GF-D8 (cell line): Measurements from ENCODE around the gene FAM32A.
"Not testable (repeated sequence)": the region's sequence is repeated elsewhere in the genome, so short reads cannot be mapped to it uniquely, and the experiment has no call there.

Experiments used
- DNase-seq: peaks from one replicate; lab custom pipeline; 2025; lab: John Stamatoyannopoulos, UW

Gene FAM32A

DNA sequence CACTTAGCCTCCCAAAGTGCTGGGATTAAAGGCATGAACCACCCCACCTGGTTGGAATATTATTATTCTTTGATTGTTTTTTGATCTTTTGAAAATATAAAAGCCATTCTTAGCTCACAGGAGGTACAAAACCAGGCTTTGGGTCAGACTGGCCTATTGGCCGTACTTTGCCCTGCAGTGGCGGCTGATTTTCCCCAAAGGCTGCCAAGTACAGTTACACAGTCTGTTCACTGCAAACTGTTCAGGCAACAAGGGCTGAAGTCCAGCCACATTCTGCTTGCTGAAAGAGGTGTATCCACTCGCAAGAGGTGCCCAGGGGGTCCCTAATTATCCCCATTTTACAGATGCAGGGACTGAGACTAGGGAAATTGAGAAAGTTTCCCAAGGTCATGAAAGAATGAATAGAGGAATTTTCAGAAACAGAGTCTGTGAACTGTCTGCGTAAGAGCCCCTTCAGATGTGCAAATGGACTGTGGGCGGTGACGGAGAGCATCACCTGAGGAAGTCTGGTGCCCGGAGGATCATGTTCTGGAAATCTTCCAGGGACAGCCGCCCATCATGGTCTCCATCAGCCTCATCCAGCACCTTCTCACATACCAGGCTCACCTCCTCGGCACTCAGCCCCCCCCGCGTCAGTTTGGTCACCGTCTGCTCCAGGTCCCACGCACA, 20.9 kb upstream of the FAM32A start:
- DNase-seq, result no peak

DNA sequence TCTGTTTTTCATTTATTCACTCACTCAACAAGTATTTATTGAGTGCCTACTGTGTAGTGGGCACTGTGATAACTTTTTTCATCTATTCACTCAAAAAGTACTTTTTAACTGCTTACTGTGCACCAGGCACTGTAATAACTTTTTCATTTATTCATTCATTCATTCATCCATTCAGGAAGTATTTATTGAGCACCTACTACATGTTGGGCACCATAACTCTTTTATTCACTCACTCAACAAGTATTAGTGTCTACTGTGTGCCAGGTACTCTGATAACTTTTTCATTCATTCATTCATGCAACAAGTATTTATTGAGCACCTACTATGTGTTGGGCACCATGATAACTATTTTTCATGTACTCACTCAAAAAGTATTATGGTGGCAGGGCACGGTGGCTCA, 18.8 kb upstream of the FAM32A start:
- DNase-seq, result no peak

DNA sequence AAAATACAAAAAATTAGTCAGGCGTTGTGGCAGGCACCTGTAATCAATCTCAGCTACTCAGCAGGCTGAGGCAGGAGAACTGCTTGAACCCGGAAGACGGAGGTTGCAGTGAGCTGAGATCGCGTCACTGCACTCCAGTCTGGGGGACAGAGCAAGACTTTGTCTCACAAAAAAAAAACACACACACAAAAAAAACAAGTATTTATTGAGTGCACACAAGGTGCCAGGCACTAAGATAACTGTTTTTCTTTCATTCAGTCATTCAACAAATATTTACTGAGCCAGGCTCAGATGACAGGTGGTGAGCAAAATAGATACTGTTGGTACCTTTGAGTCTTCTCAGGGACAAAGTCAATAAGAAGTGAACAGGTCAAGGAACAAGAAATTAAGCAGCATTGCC, 18.2 kb upstream of the FAM32A start:
- no peak for DNase-seq

DNA sequence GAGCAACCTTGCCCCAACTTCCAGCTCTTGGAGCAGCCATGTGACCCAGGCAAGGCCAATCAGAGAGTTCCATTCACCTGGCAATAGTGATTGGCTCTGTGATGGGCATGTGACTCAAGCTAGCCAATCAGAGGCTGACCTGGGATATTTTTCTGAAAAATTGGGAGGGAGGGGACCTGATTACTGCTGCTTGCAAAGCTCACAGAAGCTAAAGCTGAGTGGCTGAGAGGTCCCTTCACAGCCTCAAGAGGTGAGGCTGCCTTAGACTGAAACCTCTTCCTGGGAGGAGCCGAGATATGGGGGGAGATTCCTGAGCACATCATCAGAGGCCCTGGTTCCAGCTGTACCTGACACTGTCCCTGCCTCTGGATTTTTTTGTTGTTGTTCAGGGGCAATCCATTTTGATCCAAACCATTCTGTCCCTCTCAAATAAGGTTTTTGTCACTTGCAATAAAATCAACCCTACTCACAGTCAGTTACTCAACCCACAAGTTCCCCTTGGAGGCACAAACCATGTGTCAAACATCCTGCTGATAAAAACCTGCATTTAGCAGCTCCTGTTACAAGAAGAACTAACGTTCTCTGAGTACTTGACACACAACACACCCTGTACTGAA, 16.6 kb upstream of the FAM32A start:
- DNase-seq, result peak; percentile 89

DNA sequence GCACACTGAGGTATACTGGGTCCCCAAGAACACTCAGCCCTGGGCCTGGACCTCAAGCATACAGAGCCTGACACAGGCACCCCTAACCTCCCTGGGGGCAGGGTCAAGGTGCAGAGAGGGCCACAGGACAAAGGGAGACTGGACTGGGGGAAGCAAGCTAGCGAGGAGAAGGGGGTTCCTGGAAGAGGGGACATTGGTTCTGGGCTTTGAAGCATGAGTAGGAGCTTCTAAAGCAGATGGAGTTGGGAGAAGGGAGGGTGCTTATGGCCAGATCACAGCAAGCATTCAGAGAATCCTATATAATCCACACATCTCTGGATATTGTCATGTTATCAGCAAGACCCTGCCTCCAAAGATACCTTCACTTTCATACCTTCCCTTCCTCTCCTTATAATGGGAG, 15.1 kb upstream of the FAM32A start:
- DNase-seq, result no peak

DNA sequence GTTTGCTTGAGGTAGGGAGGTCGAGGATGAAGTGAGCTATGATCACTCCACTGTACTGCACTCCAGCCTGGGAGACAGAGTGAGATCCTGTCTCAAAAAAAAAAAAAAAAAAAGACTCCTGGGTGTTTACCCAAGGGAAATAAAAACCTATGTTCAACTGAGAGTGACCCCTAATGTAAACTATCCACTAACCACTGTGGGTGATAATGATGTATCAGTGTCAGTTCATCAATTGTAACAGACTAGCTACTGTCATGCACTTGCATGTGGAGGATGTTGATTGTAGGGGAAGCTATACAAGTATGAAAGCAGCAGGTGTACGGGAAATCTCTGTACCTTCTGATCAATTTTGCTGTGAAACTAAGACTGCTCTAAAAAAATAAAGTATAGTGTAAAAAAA, 9.3 kb upstream of the FAM32A start:
- DNase-seq, result no peak

DNA sequence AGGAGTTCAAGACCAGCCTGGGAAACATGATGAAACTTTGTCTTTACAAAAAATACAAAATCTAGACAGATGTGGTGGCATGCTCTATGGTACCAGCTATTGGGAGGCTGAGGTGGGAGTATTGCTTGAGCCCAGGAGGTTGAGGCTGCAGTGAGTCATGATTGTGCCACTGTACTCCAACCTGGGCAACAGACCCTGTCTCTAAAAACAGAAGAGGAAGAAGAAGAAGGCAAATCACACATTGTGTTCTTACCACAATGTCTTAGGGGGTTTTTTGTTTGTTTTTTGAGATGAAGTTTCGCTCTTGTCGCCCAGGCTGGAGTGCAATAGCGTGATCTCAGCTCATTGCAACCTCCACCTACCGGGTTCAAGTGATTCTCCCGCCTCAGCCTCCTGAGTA, 6.3 kb upstream of the FAM32A start:
- not testable (repeated sequence) for DNase-seq

DNA sequence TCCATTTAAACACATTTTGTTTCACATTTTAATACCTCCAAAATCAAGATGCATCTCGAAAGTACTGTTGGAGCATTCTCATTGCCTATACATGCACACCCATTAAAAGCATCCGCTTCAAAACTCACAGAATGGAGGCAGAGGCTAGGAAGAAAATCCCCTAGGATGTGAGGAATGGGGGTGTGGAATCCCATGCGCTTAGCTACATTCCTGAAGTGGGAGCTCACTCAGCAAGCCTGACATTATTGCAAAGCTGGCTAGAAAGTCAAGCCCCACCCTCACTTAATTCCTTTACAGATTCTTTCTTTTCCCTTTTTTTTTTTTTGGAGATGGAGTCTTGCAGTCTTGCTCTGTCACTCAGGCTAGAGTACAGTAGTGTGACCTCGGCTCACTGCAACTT, 4.6 kb upstream of the FAM32A start:
- DNase-seq, result no peak

DNA sequence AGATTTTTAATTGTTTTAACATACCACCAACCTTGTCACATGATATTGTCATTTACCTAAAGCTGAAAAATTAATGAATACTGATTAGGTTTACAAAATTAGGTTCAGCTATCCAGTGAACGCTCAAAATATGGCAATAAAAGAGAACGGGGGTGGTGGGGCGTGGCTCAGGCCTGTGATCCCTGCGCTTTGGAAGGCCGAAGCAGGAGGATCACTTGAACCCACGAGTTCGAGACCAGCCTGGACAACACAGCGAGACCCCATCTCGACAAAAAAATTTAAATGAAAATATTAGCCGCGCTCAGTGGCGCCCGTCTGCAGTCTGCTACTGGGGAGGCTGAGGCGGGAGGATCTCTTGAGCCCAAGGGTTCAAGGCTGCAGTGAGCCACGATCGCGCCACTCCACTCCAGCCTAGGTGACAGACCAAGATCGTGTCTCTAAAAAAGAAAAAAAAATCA, 516 bp upstream of the FAM32A start:
- DNase-seq, result no peak

DNA sequence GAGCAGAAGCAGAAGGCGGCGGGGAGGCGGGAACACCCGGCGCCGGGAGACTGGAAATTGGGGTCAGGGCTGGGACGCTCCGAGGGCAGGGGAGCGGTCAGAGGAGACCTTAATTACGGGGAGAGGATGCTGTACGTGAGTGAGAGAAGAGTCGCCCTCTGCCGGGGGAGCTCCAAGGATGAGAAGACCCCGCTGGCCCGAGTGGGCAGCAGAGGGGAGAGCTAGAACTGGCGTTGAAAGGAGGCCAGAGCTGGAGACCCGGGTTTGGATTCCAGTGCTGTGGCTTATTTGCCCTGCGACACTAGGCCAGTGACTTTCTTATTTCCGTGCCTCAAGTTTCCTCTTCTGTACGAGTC, 536 bp downstream of the FAM32A start:
- no peak for DNase-seq

DNA sequence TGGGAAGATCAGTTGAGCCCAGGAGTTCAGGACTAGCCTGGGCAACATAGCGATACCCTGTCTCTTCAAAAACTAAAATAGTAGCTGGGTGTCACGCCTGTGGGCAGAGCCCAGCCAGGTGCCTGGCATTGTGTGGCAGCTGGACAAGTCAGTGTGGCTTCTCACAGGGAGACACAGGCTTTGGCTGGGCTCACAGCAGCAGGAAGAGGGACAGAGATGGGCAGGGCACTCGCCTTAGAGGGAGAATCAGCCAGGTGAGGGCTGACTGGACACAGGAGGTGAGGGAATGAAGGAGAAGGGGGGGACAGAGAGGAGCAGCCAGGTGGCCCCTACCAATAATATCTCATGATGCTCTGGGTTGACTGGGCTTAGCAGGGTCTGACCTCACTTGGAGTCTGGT, 3.3 kb downstream of the FAM32A start:
- DNase-seq, result no peak

DNA sequence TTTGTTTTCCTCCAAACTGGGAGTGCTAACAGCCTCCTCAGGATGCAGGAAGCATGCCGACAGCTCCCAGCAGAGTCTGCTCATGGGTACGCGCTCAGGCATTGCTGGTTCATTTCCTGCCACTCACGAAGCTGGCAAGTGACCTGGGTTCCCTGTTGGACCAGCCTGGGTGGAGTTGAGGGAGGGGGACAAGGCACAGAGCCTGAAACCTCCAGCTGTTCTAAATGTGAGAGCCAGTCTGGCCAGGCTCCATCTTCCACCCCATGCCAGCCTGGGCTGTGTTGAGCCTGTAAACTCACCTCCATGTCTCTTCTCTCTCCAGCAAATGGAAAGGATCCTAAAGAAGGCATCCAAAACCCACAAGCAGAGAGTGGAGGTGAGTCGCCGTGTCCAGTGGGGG, 5.0 kb downstream of the FAM32A start:
- no peak for DNase-seq

DNA sequence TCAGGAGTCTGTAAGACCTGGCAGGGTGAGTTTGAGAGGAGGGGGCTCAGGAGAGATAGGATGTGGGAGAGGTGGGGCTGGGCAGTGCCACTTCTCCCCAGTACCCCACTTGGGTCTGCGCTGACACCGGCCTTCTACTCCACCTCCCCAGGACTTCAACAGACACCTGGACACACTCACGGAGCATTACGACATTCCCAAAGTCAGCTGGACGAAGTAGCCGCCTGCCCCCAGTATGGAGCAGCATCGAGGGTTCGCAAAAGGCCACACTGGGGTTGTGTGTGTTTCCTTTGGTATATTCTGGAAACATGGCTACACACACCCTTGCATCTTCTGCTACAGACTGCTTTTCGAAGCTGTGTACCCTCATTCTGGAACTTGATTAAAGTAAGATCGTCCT, 5.5 kb downstream of the FAM32A start:
- no peak for DNase-seq

DNA sequence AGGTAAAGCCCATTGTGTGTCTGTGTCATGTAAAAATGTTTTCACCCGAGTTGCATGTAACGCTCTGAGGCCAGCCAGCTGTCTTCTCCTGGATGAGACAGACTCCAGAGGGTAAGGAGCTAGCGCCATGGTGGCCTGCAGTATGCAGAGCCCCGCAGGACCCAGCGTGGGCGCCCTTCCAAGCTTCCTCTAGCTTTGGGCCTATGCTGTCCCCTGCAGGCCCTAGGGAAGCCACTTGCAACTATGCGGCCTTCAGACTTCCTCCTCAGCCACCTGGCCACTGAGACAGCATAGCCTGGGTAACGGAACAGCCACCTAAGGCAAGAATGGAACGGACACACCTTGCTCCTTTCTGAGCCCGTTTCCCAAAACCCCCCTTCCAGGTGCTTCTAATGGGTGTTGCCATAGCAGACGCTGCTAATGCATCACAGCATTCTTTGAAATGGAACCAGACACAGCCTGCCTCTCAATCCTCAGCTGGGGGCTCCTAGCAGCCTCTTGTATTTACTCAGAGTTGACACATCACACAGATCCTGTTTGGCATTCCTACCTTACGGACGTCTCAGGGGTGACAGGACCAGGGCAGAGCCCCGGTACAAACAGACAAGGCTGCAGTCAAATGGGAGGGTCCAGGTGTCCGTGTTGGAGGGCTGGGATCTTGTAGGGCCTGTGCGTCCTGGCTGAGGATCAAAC, 6.2 kb downstream of the FAM32A start:
- DNase-seq, result no peak

DNA sequence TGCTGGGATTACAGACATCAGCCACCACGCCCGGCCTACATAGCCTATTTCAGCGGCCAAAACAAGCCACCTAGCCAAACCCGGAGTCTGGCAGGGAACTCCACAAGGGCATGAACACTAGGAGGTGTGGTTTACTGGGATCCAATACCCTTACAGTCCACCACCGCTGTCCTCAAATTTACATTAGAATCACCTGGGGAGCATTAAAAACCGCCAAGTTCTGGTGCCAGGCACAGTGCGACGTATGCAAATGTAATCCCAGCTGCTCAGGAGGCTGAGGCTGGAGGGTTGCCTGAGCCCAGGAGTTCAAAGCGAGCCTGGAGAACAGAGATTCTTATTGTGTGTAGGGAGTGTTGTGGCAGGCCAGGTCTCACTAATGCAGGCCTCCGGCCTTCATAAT, 8.3 kb downstream of the FAM32A start:
- DNase-seq, result no peak

DNA sequence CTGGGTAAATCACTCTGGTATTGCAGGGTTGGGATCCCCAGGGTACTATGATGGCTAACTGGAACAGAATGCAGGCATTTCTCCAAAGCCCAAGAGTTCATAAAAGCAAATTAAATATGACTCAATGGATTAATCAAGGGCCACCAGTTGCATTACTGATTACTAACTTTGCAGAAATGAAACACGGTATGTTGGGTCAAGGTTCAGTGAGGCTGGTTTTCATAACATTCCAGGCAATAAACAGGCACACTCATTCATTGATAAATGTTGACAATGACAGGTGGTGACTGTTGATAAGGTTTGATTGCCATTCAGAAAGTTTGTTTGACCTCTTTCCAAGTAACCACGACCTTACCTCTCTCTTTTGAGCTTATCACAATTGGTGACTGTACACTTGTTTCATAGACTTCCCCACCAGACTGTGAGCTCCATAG, 12.0 kb downstream of the FAM32A start:
- no peak for DNase-seq

DNA sequence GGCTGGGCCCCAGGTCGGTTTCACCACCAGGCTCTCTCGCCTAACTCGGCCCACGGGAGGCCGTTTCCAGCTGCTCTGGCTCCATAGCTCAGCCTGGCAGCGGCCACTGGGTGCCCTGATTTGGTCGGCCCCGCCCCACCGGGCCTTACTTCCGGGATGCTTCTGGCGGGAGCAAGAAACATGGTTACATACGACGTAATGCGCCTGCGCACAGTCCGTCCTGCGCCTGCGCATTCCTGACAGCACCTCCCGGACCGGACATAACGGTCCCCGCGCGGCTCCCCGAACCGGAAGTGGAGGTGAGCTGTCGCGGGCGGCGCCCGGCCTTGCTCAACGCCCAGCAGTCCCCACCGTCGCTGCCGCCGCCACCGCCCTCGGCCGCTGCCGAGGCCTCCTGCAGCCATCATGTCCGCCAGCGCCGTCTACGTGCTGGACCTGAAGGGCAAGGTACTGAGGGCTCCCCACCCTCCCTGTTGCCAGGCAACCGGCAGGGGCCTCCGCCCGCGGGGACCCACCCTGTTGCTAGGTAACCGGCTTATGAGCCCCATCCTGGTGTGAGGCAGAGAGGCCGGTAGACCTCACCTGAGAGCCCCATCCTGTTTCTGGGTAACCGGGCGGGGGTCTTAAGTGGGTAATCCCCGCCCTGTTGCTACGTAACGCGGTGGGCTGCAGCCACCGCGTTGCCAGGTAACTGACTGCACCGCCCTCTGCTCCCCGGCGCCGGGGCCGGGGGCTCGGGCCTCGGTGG, 12.6 kb downstream of the FAM32A start, which contains the start of gene AP1M1:
TSS of gene AP1M1 (plus strand) at position 290 of the 748 bp plus-strand sequence. CDS start at position 406, 116 bp downstream.
- peak; percentile 93 for DNase-seq

DNA sequence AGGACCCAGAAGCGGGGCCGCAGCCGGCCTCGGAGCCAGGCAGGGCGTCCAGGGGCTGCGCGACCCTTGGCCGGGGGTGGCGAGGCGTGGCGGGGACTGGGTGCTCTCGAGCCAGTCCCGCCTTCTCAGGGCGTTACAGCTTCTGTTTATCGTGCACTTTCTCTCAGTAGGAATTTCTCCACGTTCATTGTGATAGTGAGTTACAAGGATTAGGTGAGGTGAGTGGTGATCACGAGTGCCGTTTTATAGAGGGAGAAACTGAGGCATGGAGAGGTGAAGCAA, 13.1 kb downstream of the FAM32A start:
- DNase-seq, result no peak

DNA sequence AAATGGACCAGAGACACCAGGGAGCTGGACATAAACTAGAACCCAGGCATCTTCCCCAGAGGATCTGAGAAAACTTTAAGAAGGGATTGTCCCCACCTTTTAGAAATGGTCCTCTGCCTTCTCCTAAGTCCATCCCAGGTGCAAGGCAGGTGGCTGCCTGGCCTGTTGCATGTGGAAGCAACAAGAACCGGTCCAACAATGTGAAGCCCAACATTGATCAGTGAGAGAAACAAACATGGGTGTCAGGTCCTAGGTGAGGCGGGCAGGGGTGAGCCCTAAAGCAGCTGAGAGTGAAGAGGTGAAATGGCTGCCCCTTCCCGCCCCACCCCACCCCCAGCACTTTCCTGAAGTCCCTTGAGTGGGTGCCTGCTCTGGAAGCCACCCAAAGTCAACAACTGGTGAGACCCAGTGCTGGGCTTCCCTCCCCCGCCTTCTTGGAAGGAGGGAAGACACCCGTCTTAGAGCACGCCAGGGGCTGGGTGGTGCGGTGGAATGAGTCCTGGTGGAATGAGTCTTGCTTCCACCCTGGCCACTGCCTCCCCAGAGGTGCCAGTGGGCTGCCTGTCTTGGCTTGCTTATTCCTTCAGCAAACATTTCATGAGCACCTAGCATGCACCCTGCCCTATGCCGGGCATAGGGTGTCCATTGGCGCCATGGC, 14.2 kb downstream of the FAM32A start:
- no peak for DNase-seq

DNA sequence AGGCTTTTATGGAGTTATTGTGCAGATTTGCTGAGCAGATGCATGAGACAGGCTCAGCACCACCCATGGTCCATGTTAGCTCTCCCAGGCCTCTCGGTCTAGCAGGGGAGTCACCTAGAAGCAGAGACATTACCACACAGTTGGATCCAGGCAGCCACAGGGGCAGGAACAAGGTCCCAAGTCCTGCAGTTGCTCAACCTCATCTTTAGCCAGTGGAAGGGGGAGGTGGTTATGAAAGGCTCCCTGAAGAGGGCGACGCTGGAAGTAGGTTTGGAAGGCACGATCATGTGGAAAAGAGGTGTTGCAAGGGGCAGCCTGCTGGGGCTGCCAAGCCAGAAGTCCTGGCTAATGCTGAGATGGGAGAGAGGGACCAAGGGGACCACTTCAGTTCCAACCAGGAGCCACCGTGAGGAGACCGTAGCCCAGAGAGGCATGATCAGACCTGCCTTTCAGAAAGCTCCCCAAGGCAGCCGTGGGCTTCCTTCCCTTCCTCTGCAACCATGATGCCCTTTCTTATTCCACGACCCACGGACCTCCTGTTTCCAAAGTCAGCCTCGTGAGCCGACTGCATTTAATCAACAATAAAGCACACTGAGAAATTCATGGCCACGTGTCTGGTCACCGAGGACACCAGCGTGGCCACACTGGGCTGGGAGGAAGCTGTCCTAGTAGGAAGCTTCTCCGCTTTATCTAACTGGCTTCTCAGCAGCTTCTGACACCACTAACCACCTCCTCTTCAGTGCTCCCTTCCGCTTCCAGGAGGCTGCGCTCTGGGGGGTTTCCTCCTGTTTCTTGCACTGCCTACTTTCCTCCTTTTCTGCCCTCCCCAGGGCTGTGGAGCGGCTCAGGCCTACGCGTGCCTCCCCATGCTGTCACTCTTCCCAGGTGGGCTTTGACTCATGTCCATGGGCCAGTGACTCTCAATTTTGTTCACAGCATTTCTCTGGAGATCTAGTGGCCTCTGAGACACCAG, 15.1 kb downstream of the FAM32A start:
- DNase-seq, result no peak

DNA sequence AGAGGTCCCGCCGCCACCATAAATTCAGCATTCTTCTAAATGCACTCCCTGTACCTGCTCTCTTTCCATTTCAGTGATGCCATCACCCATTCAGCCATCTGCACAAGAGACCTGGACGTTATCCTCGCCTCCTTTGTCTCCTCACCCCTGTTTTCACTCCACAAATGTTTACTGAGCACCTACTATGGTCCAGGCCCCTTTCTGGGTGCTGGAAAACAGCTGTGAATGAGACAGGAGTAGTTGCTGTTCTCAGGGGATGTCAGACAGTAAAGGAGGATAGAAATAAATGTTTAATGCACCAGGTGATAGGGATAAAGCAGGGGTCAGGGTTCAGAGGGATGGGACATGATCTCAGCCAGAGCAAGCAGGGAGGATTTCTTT, 15.8 kb downstream of the FAM32A start:
- DNase-seq, result no peak
